K562 (cell line): ENCODE data around the gene RBPJ. TPM values are rescaled to one million over a fixed set of nuclear protein-coding genes. Genes with fewer than 3 reads are reported as not detected.

Experiments used
- ASH1L ChIP-seq: fragments of 450-650 bp; IDR thresholded peaks from 2 replicates; pipeline ENCODE4 v1.6.1; 2018; ENCODE audit warnings: borderline replicate concordance, mild to moderate bottlenecking, low read depth; ENCODE audit not compliant: partially characterized antibody
- BRD9 ChIP-seq: fragments of 450-650 bp; IDR thresholded peaks from 2 replicates; pipeline ENCODE4 v1.6.1; 2018; ENCODE audit warnings: low read depth; ENCODE audit not compliant: partially characterized antibody
- CREB3 ChIP-seq: fragments of 450-650 bp; conservative IDR thresholded peaks from 2 replicates; pipeline ENCODE4 v1.6.1; 2016; ENCODE audit warnings: missing genetic modification characterization, low read depth, mild to moderate bottlenecking, missing compliant biosample characterization, moderate library complexity
- DACH1 ChIP-seq: fragments of 450-650 bp; IDR thresholded peaks from 2 replicates; pipeline ENCODE4 v1.6.1; 2018; ENCODE audit not compliant: partially characterized antibody
- EWSR1 ChIP-seq: fragments of 450-650 bp; IDR thresholded peaks from 2 replicates; pipeline ENCODE4 v1.6.1; 2018; ENCODE audit warnings: borderline replicate concordance, mild to moderate bottlenecking, low read depth, moderate library complexity; ENCODE audit not compliant: partially characterized antibody
- KAT8 ChIP-seq: fragments of 450-650 bp; IDR thresholded peaks from 2 replicates; pipeline ENCODE4 v1.6.1; 2016; ENCODE audit warnings: low read depth, mild to moderate bottlenecking
- MAZ ChIP-seq, 2 experiments: fragments of 450-650 bp in 1 of 2; sonication (generic) in 1 of 2; formaldehyde crosslinking; IDR thresholded peaks in 1 of 2; conservative IDR thresholded peaks in 1 of 2; 2 replicates each; pipeline versions ENCODE4 v1.4.0 to v1.5.0; 2020; ENCODE audit warnings: mild to moderate bottlenecking in 1 of 2, missing genetic modification reagents in 1 of 2
- MCM2 ChIP-seq: fragments of 450-650 bp; IDR thresholded peaks from 2 replicates; pipeline ENCODE4 v1.6.1; 2017; ENCODE audit warnings: low read depth, mild to moderate bottlenecking
- NR3C1 ChIP-seq: sonication (generic); formaldehyde crosslinking; IDR thresholded peaks from 2 replicates; pipeline ENCODE4 v1.8.1; 2022; ENCODE audit warnings: missing genetic modification reagents
- POLR2AphosphoS2 ChIP-seq: IDR thresholded peaks from 2 replicates; pipeline ENCODE4 v1.6.1; 2012; ENCODE audit warnings: low read length, improper control_type of control experiment
- PTTG1 ChIP-seq: fragments of 450-650 bp; IDR thresholded peaks from 2 replicates; pipeline ENCODE4 v1.6.1; 2016; ENCODE audit warnings: low read depth, mild to moderate bottlenecking, missing genetic modification characterization, missing compliant biosample characterization
- RERE ChIP-seq: sonication (generic); formaldehyde crosslinking; IDR thresholded peaks from 2 replicates; pipeline ENCODE4 v1.8.0; 2023; ENCODE audit warnings: missing genetic modification reagents, mild to moderate bottlenecking, borderline replicate concordance
- TSHZ1 ChIP-seq: fragments of 250-450 bp; sonication (Bioruptor Pico); IDR thresholded peaks from 2 replicates; pipeline ENCODE4 v1.4.0; 2020; ENCODE audit warnings: mild to moderate bottlenecking, moderate library complexity
- polyA plus RNA-seq, 8 experiments: library from polyadenylated mRNA; depleted of rRNA in 4 of 8; stranded (reverse) in 5 of 8; unstranded in 3 of 8; fragments of >200 nt; fragmentation: Nextera tagmentation in 2 of 8; fragmentation: Illumina TruSeq in 1 of 8; extraction: Ambion mirVana in 2 of 8; extraction: Trizol in 1 of 8; gene quantifications; 2 replicates each; pipeline versions ENCODE4 v1.2.1 to v1.2.3, GENCODE V29; 2011 to 2014; ENCODE audit warnings: inconsistent platforms in 1 of 8, missing spikeins in 1 of 8
- total RNA-seq, 7 experiments: library from RNA; depleted of rRNA in 6 of 7; stranded (reverse); fragments of >200 nt in 6 of 7; fragmentation: Illumina TruSeq in 2 of 7; extraction: Trizol in 2 of 7; gene quantifications; 2 replicates each; pipeline versions ENCODE4 v1.2.1 to v1.2.3, GENCODE V29; 2011 to 2021; ENCODE audit warnings: low replicate concordance in 1 of 7

The RBPJ gene
- total and polyA plus RNA-seq, 9 of the 15 experiments (the other 6 are each of a cell fraction or from before 2014, with no cell fraction given): 17.2 to 49.4 (median 33.8) TPM

- TF ChIP-seq RERE (no peak), POLR2AphosphoS2 (no peak), MCM2 (no peak), KAT8 (no peak), NR3C1 (no peak), BRD9 (no peak), EWSR1 (no peak), TSHZ1 (no peak), DACH1 (no peak), PTTG1 (tag) (no peak), MAZ (CRISPR knock-in tag; conservative IDR thresholded peaks at IDR 0.05 in 1 of 2, IDR thresholded peaks at IDR 0.05 in 1 of 2) (no peak), CREB3 (tag) (no peak), ASH1L (no peak)
These were observed 155.7 kb downstream of the RBPJ start (continued) for GRCh38 chr4:26476545-26476944.
